ENCODE results near the gene ANKRD16.

The ANKRD16 gene

DNA sequence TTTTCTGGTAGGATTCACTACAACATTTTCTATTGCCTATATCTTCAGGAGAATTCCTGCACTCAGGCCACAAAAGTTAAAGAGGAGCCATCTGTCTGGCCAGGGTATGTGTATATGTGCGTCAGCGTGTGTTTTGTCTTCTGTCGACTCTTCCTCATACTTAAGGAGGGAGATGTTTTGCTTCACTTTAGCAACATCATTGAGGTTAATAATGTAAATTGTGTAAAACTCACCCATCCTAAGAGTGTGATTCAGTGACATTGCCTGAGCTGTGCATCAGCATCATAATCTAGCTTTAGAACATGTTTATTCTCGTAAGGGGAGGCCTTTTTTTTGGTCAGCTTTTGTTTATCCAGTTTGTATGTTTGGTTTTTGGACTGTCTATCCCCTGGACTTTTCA lies 24.0 kb upstream of the ANKRD16 start:
- no peak for TF ChIP-seq POLR2AphosphoS5 (IDR thresholded peaks at IDR 0.05; ENCODE audit: low read depth, low read length)
- TF ChIP-seq TAF1 (IDR thresholded peaks at IDR 0.05; ENCODE audit: borderline replicate concordance, insufficient read depth, low read length) = no peak
- TF ChIP-seq FOXP2 (optimal IDR thresholded peaks at IDR 0.05; ENCODE audit: borderline replicate concordance, extremely low read depth, extremely low read length, insufficient read depth) = no peak
- TF ChIP-seq SIN3A (IDR thresholded peaks at IDR 0.05; ENCODE audit: borderline replicate concordance, insufficient read depth, low read length) = no peak
- TF ChIP-seq, protein P1, sequence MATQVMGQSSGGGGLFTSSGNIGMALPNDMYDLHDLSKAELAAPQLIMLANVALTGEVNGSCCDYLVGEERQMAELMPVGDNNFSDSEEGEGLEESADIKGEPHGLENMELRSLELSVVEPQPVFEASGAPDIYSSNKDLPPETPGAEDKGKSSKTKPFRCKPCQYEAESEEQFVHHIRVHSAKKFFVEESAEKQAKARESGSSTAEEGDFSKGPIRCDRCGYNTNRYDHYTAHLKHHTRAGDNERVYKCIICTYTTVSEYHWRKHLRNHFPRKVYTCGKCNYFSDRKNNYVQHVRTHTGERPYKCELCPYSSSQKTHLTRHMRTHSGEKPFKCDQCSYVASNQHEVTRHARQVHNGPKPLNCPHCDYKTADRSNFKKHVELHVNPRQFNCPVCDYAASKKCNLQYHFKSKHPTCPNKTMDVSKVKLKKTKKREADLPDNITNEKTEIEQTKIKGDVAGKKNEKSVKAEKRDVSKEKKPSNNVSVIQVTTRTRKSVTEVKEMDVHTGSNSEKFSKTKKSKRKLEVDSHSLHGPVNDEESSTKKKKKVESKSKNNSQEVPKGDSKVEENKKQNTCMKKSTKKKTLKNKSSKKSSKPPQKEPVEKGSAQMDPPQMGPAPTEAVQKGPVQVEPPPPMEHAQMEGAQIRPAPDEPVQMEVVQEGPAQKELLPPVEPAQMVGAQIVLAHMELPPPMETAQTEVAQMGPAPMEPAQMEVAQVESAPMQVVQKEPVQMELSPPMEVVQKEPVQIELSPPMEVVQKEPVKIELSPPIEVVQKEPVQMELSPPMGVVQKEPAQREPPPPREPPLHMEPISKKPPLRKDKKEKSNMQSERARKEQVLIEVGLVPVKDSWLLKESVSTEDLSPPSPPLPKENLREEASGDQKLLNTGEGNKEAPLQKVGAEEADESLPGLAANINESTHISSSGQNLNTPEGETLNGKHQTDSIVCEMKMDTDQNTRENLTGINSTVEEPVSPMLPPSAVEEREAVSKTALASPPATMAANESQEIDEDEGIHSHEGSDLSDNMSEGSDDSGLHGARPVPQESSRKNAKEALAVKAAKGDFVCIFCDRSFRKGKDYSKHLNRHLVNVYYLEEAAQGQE (IDR thresholded peaks at IDR 0.05; ENCODE audit: insufficient read depth in 1 of 2, low read depth in 2 of 2, low read length in 2 of 2) = no peak

DNA sequence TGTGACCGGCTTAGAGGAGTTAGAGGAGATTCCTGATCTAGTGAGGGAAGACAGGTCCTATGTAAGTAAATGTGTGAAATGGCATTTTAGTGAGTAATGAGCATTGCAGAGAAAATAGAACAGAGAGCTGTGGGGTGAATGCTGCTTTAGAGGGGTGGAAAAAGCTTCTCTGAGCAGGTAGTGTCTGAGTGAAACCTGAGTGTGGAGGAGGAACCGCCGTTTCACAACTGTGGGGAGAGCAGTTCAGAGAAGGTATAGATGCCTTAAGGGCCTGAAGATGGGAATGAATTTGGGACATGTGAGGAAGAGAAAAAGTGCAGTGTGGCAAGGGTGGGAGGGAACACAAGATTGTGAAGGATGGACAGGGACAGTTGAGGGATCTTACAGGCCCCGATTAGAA lies 22.0 kb upstream of the ANKRD16 start:
- TF ChIP-seq SIN3A (IDR thresholded peaks at IDR 0.05; ENCODE audit: borderline replicate concordance, insufficient read depth, low read length) (no peak), FOXP2 (optimal IDR thresholded peaks at IDR 0.05; ENCODE audit: borderline replicate concordance, extremely low read depth, extremely low read length, insufficient read depth) (no peak), TAF1 (IDR thresholded peaks at IDR 0.05; ENCODE audit: borderline replicate concordance, insufficient read depth, low read length) (no peak), POLR2AphosphoS5 (IDR thresholded peaks at IDR 0.05; ENCODE audit: low read depth, low read length) (no peak)
- TF ChIP-seq, protein P1 (IDR thresholded peaks at IDR 0.05; ENCODE audit: insufficient read depth in 1 of 2, low read depth in 2 of 2, low read length in 2 of 2) = no peak

GRCh38 chr10:5910323-5911100 lies 20.8 kb upstream of the ANKRD16 start:
- TF ChIP-seq POLR2AphosphoS5 (IDR thresholded peaks at IDR 0.05; ENCODE audit: low read depth, low read length) = no peak

DNA sequence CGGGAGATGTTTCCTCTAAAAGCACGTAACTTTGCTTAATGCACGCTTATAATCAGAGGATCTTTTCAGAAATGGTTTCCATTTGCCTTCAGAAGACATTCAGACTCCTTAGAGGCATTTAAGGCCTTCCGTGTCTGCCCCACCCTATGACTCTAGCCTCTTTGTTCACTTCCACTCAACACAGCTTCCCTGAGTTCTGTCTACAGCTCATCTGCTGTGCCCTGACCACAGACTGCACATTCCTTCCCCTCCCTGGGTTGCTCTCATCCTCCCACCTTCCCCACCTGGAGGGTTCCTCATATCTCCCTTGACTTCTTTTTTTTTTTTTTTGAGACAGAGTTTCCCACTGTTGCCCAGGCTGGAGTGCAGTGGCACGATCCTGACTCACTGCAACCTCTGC lies 17.0 kb upstream of the ANKRD16 start:
- TF ChIP-seq SIN3A (IDR thresholded peaks at IDR 0.05; ENCODE audit: borderline replicate concordance, insufficient read depth, low read length) = no peak
- TF ChIP-seq, protein P1 (IDR thresholded peaks at IDR 0.05; ENCODE audit: insufficient read depth in 1 of 2, low read depth in 2 of 2, low read length in 2 of 2) = no peak
- no peak for TF ChIP-seq FOXP2 (optimal IDR thresholded peaks at IDR 0.05; ENCODE audit: borderline replicate concordance, extremely low read depth, extremely low read length, insufficient read depth)
- no peak for TF ChIP-seq TAF1 (IDR thresholded peaks at IDR 0.05; ENCODE audit: borderline replicate concordance, insufficient read depth, low read length)
- no peak for TF ChIP-seq POLR2AphosphoS5 (IDR thresholded peaks at IDR 0.05; ENCODE audit: low read depth, low read length)

- TF ChIP-seq SIN3A (IDR thresholded peaks at IDR 0.05; ENCODE audit: borderline replicate concordance, insufficient read depth, low read length) = no peak
- TF ChIP-seq, protein P1 (IDR thresholded peaks at IDR 0.05; ENCODE audit: insufficient read depth in 1 of 2, low read depth in 2 of 2, low read length in 2 of 2) = no peak
- no peak for TF ChIP-seq POLR2AphosphoS5 (IDR thresholded peaks at IDR 0.05; ENCODE audit: low read depth, low read length)
- TF ChIP-seq TAF1 (IDR thresholded peaks at IDR 0.05; ENCODE audit: borderline replicate concordance, insufficient read depth, low read length) = no peak
- no peak for TF ChIP-seq FOXP2 (optimal IDR thresholded peaks at IDR 0.05; ENCODE audit: borderline replicate concordance, extremely low read depth, extremely low read length, insufficient read depth)
Observed at GRCh38 chr10:5905854-5906507, 16.3 kb upstream of the ANKRD16 start.
